T-helper 1 cell treated with Interleukin-12 subunit alpha and Interleukin-12 subunit beta and Interleukin-4 antibody, amounts not matched to agents 30 μg/mL and 1 μg/mL, for 36 hours (primary cell): ENCODE measurements around the gene ISYNA1.
A peak's percentile ranks its signal among the peaks of the same experiment; 100 is the strongest.

Experiments
- H3K27ac Mint-ChIP-seq: one replicate; pipeline ENCODE4 v1.8.0; 2021; ENCODE audit warnings: mild to moderate bottlenecking, mixed read lengths
- H3K27me3 Mint-ChIP-seq: one replicate; pipeline ENCODE4 v1.8.0; 2021; ENCODE audit warnings: low read depth, mixed read lengths
- H3K36me3 Mint-ChIP-seq: one replicate; pipeline ENCODE4 v1.8.0; 2021; ENCODE audit warnings: low read depth, mixed read lengths
- H3K4me1 Mint-ChIP-seq: one replicate; pipeline ENCODE4 v1.8.0; 2021; ENCODE audit warnings: low read depth, mixed read lengths
- H3K4me3 Mint-ChIP-seq: one replicate; pipeline ENCODE4 v1.8.0; 2021; ENCODE audit warnings: mild to moderate bottlenecking, moderate library complexity, mixed read lengths
- H3K9me3 Mint-ChIP-seq: one replicate; pipeline ENCODE4 v1.8.0; 2021; ENCODE audit warnings: mixed read lengths

Gene ISYNA1

GRCh38 chr19:18433735-18434398 lies 4.1 kb downstream of the ISYNA1 start:
- Mint-ChIP-seq H3K4me3 (no peak overlapping the region), H3K9me3 (no peaks in the 10 kb centered on the region), H3K4me1 (peaks cover 7% of the 10 kb centered on the region), H3K36me3 (peaks cover 3% of the 10 kb centered on the region), H3K27ac (no peak overlapping the region), H3K27me3 (no peaks in the 10 kb centered on the region)

- peaks cover 7% of the 10 kb centered on the region for H3K4me1 Mint-ChIP-seq
- no peaks in the 10 kb centered on the region for H3K27me3 Mint-ChIP-seq
- H3K9me3 Mint-ChIP-seq, result no peaks in the 10 kb centered on the region
- H3K27ac Mint-ChIP-seq, result no peak overlapping the region
- H3K4me3 Mint-ChIP-seq, result no peak overlapping the region
- H3K36me3 Mint-ChIP-seq, result peaks cover 3% of the 10 kb centered on the region
Observed at GRCh38 chr19:18433015-18433691, 4.8 kb downstream of the ISYNA1 start.

GRCh38 chr19:18432275-18433014 lies 5.5 kb downstream of the ISYNA1 start:
- Mint-ChIP-seq H3K27ac (peak overlapping the region; percentile 41), H3K9me3 (no peaks in the 10 kb centered on the region), H3K4me3 (no peak overlapping the region), H3K4me1 (peaks cover 7% of the 10 kb centered on the region), H3K36me3 (peaks cover 3% of the 10 kb centered on the region), H3K27me3 (no peaks in the 10 kb centered on the region)

- H3K27ac Mint-ChIP-seq, result no peak overlapping the region
- no peaks in the 10 kb centered on the region for H3K9me3 Mint-ChIP-seq
- peaks cover 7% of the 10 kb centered on the region for H3K4me1 Mint-ChIP-seq
- H3K27me3 Mint-ChIP-seq, result no peaks in the 10 kb centered on the region
- H3K4me3 Mint-ChIP-seq, result no peak overlapping the region
- peaks cover 3% of the 10 kb centered on the region for H3K36me3 Mint-ChIP-seq
Observed at GRCh38 chr19:18431351-18432197, 6.4 kb downstream of the ISYNA1 start.

- Mint-ChIP-seq H3K4me1 (peaks cover 7% of the 10 kb centered on the region), H3K36me3 (no peaks in the 10 kb centered on the region), H3K27me3 (no peaks in the 10 kb centered on the region), H3K9me3 (no peaks in the 10 kb centered on the region), H3K4me3 (no peak overlapping the region), H3K27ac (no peak overlapping the region)
Observed at GRCh38 chr19:18430417-18431144, 7.4 kb downstream of the ISYNA1 start.

GRCh38 chr19:18429717-18430416 lies 8.1 kb downstream of the ISYNA1 start:
- Mint-ChIP-seq H3K9me3 (no peaks in the 10 kb centered on the region), H3K4me3 (no peak overlapping the region), H3K4me1 (peaks cover 7% of the 10 kb centered on the region), H3K27me3 (no peaks in the 10 kb centered on the region), H3K27ac (peak overlapping the region; percentile 26), H3K36me3 (no peaks in the 10 kb centered on the region)

- Mint-ChIP-seq H3K4me1 (peaks cover 8% of the 10 kb centered on the region), H3K36me3 (no peaks in the 10 kb centered on the region), H3K27me3 (no peaks in the 10 kb centered on the region), H3K4me3 (no peak overlapping the region), H3K9me3 (no peaks in the 10 kb centered on the region), H3K27ac (no peak overlapping the region)
Observed at GRCh38 chr19:18428787-18429674, 8.9 kb downstream of the ISYNA1 start.

GRCh38 chr19:18428173-18428786 lies 9.7 kb downstream of the ISYNA1 start:
- Mint-ChIP-seq H3K4me3 (no peak overlapping the region), H3K27ac (peak overlapping the region; percentile 41), H3K9me3 (no peaks in the 10 kb centered on the region), H3K36me3 (no peaks in the 10 kb centered on the region), H3K27me3 (no peaks in the 10 kb centered on the region), H3K4me1 (peaks cover 14% of the 10 kb centered on the region)

- H3K27me3 Mint-ChIP-seq, result no peaks in the 10 kb centered on the region
- H3K4me1 Mint-ChIP-seq, result peaks cover 19% of the 10 kb centered on the region
- no peak overlapping the region for H3K4me3 Mint-ChIP-seq
- H3K27ac Mint-ChIP-seq, result no peak overlapping the region
- no peaks in the 10 kb centered on the region for H3K9me3 Mint-ChIP-seq
- peaks cover 2% of the 10 kb centered on the region for H3K36me3 Mint-ChIP-seq
Observed at GRCh38 chr19:18427743-18428113, 10.2 kb downstream of the ISYNA1 start.

- no peak overlapping the region for H3K4me3 Mint-ChIP-seq
- H3K27ac Mint-ChIP-seq, result no peak overlapping the region
- no peaks in the 10 kb centered on the region for H3K27me3 Mint-ChIP-seq
- no peaks in the 10 kb centered on the region for H3K9me3 Mint-ChIP-seq
- peaks cover 23% of the 10 kb centered on the region for H3K4me1 Mint-ChIP-seq
- peaks cover 2% of the 10 kb centered on the region for H3K36me3 Mint-ChIP-seq
Observed at GRCh38 chr19:18427080-18427742, 10.7 kb downstream of the ISYNA1 start.

GRCh38 chr19:18426416-18426767 lies 11.5 kb downstream of the ISYNA1 start:
- H3K27me3 Mint-ChIP-seq, result no peaks in the 10 kb centered on the region
- no peak overlapping the region for H3K27ac Mint-ChIP-seq
- H3K9me3 Mint-ChIP-seq, result no peaks in the 10 kb centered on the region
- peaks cover 31% of the 10 kb centered on the region for H3K4me1 Mint-ChIP-seq
- no peak overlapping the region for H3K4me3 Mint-ChIP-seq
- peaks cover 2% of the 10 kb centered on the region for H3K36me3 Mint-ChIP-seq
